ENCODE results near the gene RPS6KA5. TPM values are rescaled to one million over a fixed set of nuclear protein-coding genes. Genes with fewer than 3 reads are reported as not detected.
"Not testable (repeated sequence)": the region's sequence is repeated elsewhere in the genome, so short reads cannot be mapped to it uniquely, and the experiment has no call there.

Gene RPS6KA5
- total RNA-seq, 1 experiment from 2014 or later: 24.2 TPM

DNA sequence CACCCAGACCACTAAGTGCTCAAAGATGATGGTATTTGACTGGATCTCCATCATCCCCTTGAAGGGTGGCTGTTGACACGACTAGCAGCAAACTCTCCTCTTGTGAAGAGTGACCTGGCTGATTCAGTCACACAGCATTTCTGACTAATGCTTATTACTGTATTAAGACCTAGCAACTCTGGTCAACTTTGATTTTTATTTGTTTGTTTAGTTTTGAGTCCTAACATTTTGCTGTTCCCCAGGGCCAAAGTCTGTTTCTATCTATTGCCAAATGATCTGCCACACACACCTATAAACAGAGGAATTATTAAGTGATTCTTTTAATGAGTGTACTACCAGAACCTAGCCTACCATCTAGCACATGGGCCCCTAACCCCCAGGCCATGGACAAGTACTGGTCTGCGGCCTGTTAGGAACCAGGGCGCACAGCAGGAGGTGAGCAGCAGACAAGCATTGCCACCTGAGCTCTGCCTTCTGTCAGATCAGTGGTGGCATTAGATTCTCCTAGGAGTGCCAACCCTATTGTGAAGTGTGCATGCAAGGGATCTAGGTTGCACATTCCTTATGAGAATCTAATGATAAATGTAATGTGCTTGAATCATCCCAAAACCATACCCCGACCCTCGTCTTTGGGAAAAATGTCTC, 120.0 kb downstream of the RPS6KA5 start:
- no peak overlapping the region for H3K4me2 ChIP-seq (ENCODE audit: low read length)
- no peaks in the 10 kb centered on the region for H3K79me2 ChIP-seq (ENCODE audit: insufficient read depth, low read length)
- H3K27ac ChIP-seq (ENCODE audit: low read depth, low read length): no peak overlapping the region
- DNase-seq (ENCODE audit: low read depth, low spot score) (no peak), ATAC-seq (no peak)
- peaks cover 10% of the 10 kb centered on the region in 2 experiments; a peak in 2 of 4 replicates for H3K9me3 ChIP-seq (ENCODE audit: control insufficient read depth in 1 of 2, insufficient read depth in 1 of 2, low read depth in 1 of 2, low read length in 2 of 2)
- BruUV-seq (replicated peaks): no TSS peak
- POLR2A ChIA-PET: no interaction called here
- H3K27me3 ChIP-seq (ENCODE audit: insufficient read depth, low read length): no peaks in the 10 kb centered on the region
- no peak overlapping the region for H3K4me3 ChIP-seq (replicated peaks in 1 of 2; ENCODE audit: low read depth in 1 of 2, low read length in 2 of 2)
- H3K4me1 ChIP-seq (ENCODE audit: control insufficient read depth in 1 of 2, insufficient read depth in 2 of 2, low read length in 2 of 2): no peaks in the 10 kb centered on the region
- CTCF ChIA-PET: no interaction called here
- no peaks in the 10 kb centered on the region for H4K20me1 ChIP-seq (ENCODE audit: insufficient read depth)
- no peaks in the 10 kb centered on the region for H3K9me2 ChIP-seq (ENCODE audit: insufficient read depth)
- H3K36me3 ChIP-seq (ENCODE audit: control insufficient read depth in 1 of 2, insufficient read depth in 2 of 2, low read length in 2 of 2): peaks cover 0 to 11% of the 10 kb centered on the region in 2 experiments; a peak in 2 of 4 replicates
- H3K9ac ChIP-seq (ENCODE audit: low read length): no peak overlapping the region
- RAD21 ChIA-PET (ENCODE audit: low non-redundant PET in 1 of 2, low total read pairs in 2 of 2, uncharacterized antibody in 2 of 2, unreplicated experiment in 2 of 2): no interaction called here
- H2AFZ ChIP-seq (ENCODE audit: low read depth, low read length, poor library complexity, severe bottlenecking): no peak overlapping the region
- TF ChIP-seq JUND (IDR thresholded peaks at IDR 0.05) (no peak), RAD21 (IDR thresholded peaks at IDR 0.05; ENCODE audit: low read depth) (no peak), EGR1 (IDR thresholded peaks at IDR 0.05; ENCODE audit: low read depth) (no peak), ZFX (IDR thresholded peaks at IDR 0.05) (no peak), SP1 (IDR thresholded peaks at IDR 0.05; ENCODE audit: low read depth) (no peak), YY1 (IDR thresholded peaks at IDR 0.05; ENCODE audit: extremely low read depth, insufficient replicate concordance, low read depth, low read length) (no peak), TCF7L2 (IDR thresholded peaks at IDR 0.05; ENCODE audit: borderline replicate concordance, extremely low read depth, insufficient read depth, insufficient read length) (no peak), CBX3 (IDR thresholded peaks at IDR 0.05; ENCODE audit: low read depth) (no peak), FOSL1 (IDR thresholded peaks at IDR 0.05; ENCODE audit: low read depth) (no peak), ELF1 (IDR thresholded peaks at IDR 0.05; ENCODE audit: borderline replicate concordance, low read depth) (no peak)
- TF ChIP-seq, protein P1, sequence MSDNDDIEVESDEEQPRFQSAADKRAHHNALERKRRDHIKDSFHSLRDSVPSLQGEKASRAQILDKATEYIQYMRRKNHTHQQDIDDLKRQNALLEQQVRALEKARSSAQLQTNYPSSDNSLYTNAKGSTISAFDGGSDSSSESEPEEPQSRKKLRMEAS (IDR thresholded peaks at IDR 0.05): no peak
- TF ChIP-seq, protein P2, sequence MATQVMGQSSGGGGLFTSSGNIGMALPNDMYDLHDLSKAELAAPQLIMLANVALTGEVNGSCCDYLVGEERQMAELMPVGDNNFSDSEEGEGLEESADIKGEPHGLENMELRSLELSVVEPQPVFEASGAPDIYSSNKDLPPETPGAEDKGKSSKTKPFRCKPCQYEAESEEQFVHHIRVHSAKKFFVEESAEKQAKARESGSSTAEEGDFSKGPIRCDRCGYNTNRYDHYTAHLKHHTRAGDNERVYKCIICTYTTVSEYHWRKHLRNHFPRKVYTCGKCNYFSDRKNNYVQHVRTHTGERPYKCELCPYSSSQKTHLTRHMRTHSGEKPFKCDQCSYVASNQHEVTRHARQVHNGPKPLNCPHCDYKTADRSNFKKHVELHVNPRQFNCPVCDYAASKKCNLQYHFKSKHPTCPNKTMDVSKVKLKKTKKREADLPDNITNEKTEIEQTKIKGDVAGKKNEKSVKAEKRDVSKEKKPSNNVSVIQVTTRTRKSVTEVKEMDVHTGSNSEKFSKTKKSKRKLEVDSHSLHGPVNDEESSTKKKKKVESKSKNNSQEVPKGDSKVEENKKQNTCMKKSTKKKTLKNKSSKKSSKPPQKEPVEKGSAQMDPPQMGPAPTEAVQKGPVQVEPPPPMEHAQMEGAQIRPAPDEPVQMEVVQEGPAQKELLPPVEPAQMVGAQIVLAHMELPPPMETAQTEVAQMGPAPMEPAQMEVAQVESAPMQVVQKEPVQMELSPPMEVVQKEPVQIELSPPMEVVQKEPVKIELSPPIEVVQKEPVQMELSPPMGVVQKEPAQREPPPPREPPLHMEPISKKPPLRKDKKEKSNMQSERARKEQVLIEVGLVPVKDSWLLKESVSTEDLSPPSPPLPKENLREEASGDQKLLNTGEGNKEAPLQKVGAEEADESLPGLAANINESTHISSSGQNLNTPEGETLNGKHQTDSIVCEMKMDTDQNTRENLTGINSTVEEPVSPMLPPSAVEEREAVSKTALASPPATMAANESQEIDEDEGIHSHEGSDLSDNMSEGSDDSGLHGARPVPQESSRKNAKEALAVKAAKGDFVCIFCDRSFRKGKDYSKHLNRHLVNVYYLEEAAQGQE (IDR thresholded peaks at IDR 0.05; ENCODE audit: low read depth): no peak
- intact Hi-C loops (cut with micrococcal nuclease): no loop called here

DNA sequence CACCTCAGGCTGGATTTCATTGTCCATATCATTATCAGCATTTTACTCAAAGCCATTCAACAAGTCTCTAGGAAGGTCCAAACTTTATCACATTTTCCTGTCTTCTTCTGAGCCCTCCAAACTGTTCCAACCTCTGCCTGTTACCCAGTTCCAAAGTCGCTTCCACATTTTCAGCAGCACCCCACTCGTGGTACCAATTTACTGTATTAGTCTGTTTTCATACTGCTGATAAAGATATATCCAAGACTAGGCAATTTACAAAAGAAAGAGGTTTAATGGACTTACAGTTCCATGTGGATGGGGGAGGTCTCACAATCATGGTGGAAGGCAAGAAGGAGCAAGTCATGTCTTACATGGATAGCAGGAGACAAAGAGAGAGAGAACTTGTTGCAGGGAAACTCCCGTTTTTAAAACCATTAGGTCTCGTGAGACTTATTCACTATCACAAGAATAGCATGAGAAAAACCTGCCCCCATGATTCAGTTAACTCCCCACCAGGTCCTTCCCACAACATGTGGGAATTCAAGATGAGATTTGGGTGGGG, 121.1 kb downstream of the RPS6KA5 start:
- RAD21 ChIA-PET (ENCODE audit: low non-redundant PET in 1 of 2, low total read pairs in 2 of 2, uncharacterized antibody in 2 of 2, unreplicated experiment in 2 of 2); H3K27ac ChIP-seq (ENCODE audit: low read depth, low read length); H3K4me1 ChIP-seq (ENCODE audit: control insufficient read depth in 1 of 2, insufficient read depth in 2 of 2, low read length in 2 of 2); DNase-seq (ENCODE audit: low read depth, low spot score); H3K27me3 ChIP-seq (ENCODE audit: insufficient read depth, low read length); H3K4me2 ChIP-seq (ENCODE audit: low read length); intact Hi-C loops (cut with micrococcal nuclease); BruUV-seq (replicated peaks); POLR2A ChIA-PET; ATAC-seq; CTCF ChIA-PET; H3K79me2 ChIP-seq (ENCODE audit: insufficient read depth, low read length); H4K20me1 ChIP-seq (ENCODE audit: insufficient read depth); H3K9ac ChIP-seq (ENCODE audit: low read length); H3K4me3 ChIP-seq (replicated peaks in 1 of 2; ENCODE audit: low read depth in 1 of 2, low read length in 2 of 2); H3K9me2 ChIP-seq (ENCODE audit: insufficient read depth); H2AFZ ChIP-seq (ENCODE audit: low read depth, low read length, poor library complexity, severe bottlenecking): not testable (repeated sequence)
- Histone ChIP-seq H3K36me3 (ENCODE audit: control insufficient read depth in 1 of 2, insufficient read depth in 2 of 2, low read length in 2 of 2) (peaks cover 0 to 11% of the 10 kb centered on the region in 2 experiments; a peak in 2 of 4 replicates), H3K9me3 (ENCODE audit: control insufficient read depth in 1 of 2, insufficient read depth in 1 of 2, low read depth in 1 of 2, low read length in 2 of 2) (peaks cover 10% of the 10 kb centered on the region in 2 experiments; a peak in 2 of 4 replicates)

All from HCT116 (cell line).